ENCODE results near the gene MAP7D2. TPM values are rescaled to one million over a fixed set of nuclear protein-coding genes. Genes with fewer than 3 reads are reported as not detected.

The MAP7D2 gene
- total RNA-seq, 1 donor from 2014 or later: not detected

- Histone ChIP-seq H3K4me3 (ENCODE audit: low read length in 3 of 3) (no peak overlapping the region), H3K27ac (ENCODE audit: low read depth, low read length) (no peak overlapping the region), H3K27me3 (ENCODE audit: control insufficient read depth in 3 of 3, insufficient read depth in 3 of 3, low read length in 3 of 3) (no peaks in the 10 kb centered on the region), H3K9me3 (ENCODE audit: control insufficient read depth in 3 of 3, low read length in 3 of 3) (no peaks in the 10 kb centered on the region), H3K4me1 (ENCODE audit: control insufficient read depth in 3 of 3, insufficient read depth in 3 of 3, low read length in 3 of 3) (peaks cover 0 to 2% (median 0%) of the 10 kb centered on the region in 3 donors), H3K9ac (ENCODE audit: low read depth in 1 of 3, low read length in 3 of 3) (no peak overlapping the region), H3K36me3 (ENCODE audit: control insufficient read depth in 3 of 3, insufficient read depth in 3 of 3, low read length in 3 of 3) (peaks cover 0 to 8% (median 4%) of the 10 kb centered on the region in 3 donors)
Measured at GRCh38 chrX:19964017-19964710, 152.5 kb downstream of the MAP7D2 start.

GRCh38 chrX:19960913-19961312, 155.8 kb downstream of the MAP7D2 start:
- no peaks in the 10 kb centered on the region for H3K27me3 ChIP-seq (ENCODE audit: control insufficient read depth in 3 of 3, insufficient read depth in 3 of 3, low read length in 3 of 3)
- no peak overlapping the region for H3K4me3 ChIP-seq (ENCODE audit: low read length in 3 of 3)
- no peak overlapping the region for H3K27ac ChIP-seq (ENCODE audit: low read depth, low read length)
- H3K9me3 ChIP-seq (ENCODE audit: control insufficient read depth in 3 of 3, low read length in 3 of 3): no peaks in the 10 kb centered on the region
- H3K9ac ChIP-seq (ENCODE audit: low read depth in 1 of 3, low read length in 3 of 3): no peak overlapping the region
- H3K4me1 ChIP-seq (ENCODE audit: control insufficient read depth in 3 of 3, insufficient read depth in 3 of 3, low read length in 3 of 3): peaks cover 0 to 9% (median 6%) of the 10 kb centered on the region in 3 donors
- H3K36me3 ChIP-seq (ENCODE audit: control insufficient read depth in 3 of 3, insufficient read depth in 3 of 3, low read length in 3 of 3): peaks cover 0 to 5% (median 2%) of the 10 kb centered on the region in 3 donors

- H3K27ac ChIP-seq (ENCODE audit: low read depth, low read length): no peak overlapping the region
- peaks cover 0 to 2% (median 0%) of the 10 kb centered on the region in 3 donors for H3K36me3 ChIP-seq (ENCODE audit: control insufficient read depth in 3 of 3, insufficient read depth in 3 of 3, low read length in 3 of 3)
- no peaks in the 10 kb centered on the region for H3K9me3 ChIP-seq (ENCODE audit: control insufficient read depth in 3 of 3, low read length in 3 of 3)
Measured at GRCh38 chrX:19958552-19959486, 157.9 kb downstream of the MAP7D2 start.

GRCh38 chrX:19956923-19957322, 159.8 kb downstream of the MAP7D2 start:
- peaks cover 0 to 3% (median 0%) of the 10 kb centered on the region in 3 donors for H3K27me3 ChIP-seq (ENCODE audit: control insufficient read depth in 3 of 3, insufficient read depth in 3 of 3, low read length in 3 of 3)
- no peak overlapping the region for H3K4me3 ChIP-seq (ENCODE audit: low read length in 3 of 3)
- no peak overlapping the region for H3K27ac ChIP-seq (ENCODE audit: low read depth, low read length)
- peaks cover 0 to 9% (median 6%) of the 10 kb centered on the region in 3 donors for H3K4me1 ChIP-seq (ENCODE audit: control insufficient read depth in 3 of 3, insufficient read depth in 3 of 3, low read length in 3 of 3)
- no peaks in the 10 kb centered on the region for H3K9me3 ChIP-seq (ENCODE audit: control insufficient read depth in 3 of 3, low read length in 3 of 3)
- H3K36me3 ChIP-seq (ENCODE audit: control insufficient read depth in 3 of 3, insufficient read depth in 3 of 3, low read length in 3 of 3): peaks cover 0 to 6% (median 0%) of the 10 kb centered on the region in 3 donors
- peak overlapping the region in 1 of 3 donors; percentile 25 for H3K9ac ChIP-seq (ENCODE audit: low read depth in 1 of 3, low read length in 3 of 3)

More at GRCh38 chrX:19958552-19959486, 157.9 kb downstream of the MAP7D2 start:
- H3K9ac ChIP-seq (ENCODE audit: low read depth in 1 of 3, low read length in 3 of 3): no peak overlapping the region
- H3K4me1 ChIP-seq (ENCODE audit: control insufficient read depth in 3 of 3, insufficient read depth in 3 of 3, low read length in 3 of 3): peaks cover 0 to 9% (median 6%) of the 10 kb centered on the region in 3 donors
- H3K4me3 ChIP-seq (ENCODE audit: low read length in 3 of 3): no peak overlapping the region
- no peaks in the 10 kb centered on the region for H3K27me3 ChIP-seq (ENCODE audit: control insufficient read depth in 3 of 3, insufficient read depth in 3 of 3, low read length in 3 of 3)

Small RNAs within 50 kb of the gene (small RNA-seq; reads per million reads assigned to genes)
- gene MIR23C (0.16 reads per million), gene RF00019 (not detected), gene RF00493 (28.9 reads per million, percentile 94 among the genes with 10 or more reads in this experiment), gene RF00494 (not detected)

Other genes starting within 250 kb of the MAP7D2 start
- gene SH3KBP1, start 229.3 kb downstream of the MAP7D2 start, total RNA-seq: 7.3 TPM
- 8.9 TPM for gene BCLAF3, start 125.8 kb downstream of the MAP7D2 start, total RNA-seq
- 23.5 TPM for gene EIF1AX, start 24.9 kb upstream of the MAP7D2 start, total RNA-seq
- gene RPS6KA3, start 150.0 kb upstream of the MAP7D2 start, total RNA-seq: 51.1 TPM